Measurements from ENCODE around the gene CLEC16A.

Gene CLEC16A

GRCh38 chr16:10947211-10947787, 2.9 kb downstream of the CLEC16A start:
- no peak overlapping the region for H3K4me3 ChIP-seq (replicated peaks; ENCODE audit: insufficient read depth, low read length)
- TF ChIP-seq SPI1 (IDR thresholded peaks at IDR 0.05; ENCODE audit: borderline replicate concordance, low read depth) (no peak), GABPA (IDR thresholded peaks at IDR 0.05; ENCODE audit: low read depth) (no peak), POLR2AphosphoS5 (IDR thresholded peaks at IDR 0.05; ENCODE audit: low read depth) (no peak)
- TF ChIP-seq, protein P1, sequence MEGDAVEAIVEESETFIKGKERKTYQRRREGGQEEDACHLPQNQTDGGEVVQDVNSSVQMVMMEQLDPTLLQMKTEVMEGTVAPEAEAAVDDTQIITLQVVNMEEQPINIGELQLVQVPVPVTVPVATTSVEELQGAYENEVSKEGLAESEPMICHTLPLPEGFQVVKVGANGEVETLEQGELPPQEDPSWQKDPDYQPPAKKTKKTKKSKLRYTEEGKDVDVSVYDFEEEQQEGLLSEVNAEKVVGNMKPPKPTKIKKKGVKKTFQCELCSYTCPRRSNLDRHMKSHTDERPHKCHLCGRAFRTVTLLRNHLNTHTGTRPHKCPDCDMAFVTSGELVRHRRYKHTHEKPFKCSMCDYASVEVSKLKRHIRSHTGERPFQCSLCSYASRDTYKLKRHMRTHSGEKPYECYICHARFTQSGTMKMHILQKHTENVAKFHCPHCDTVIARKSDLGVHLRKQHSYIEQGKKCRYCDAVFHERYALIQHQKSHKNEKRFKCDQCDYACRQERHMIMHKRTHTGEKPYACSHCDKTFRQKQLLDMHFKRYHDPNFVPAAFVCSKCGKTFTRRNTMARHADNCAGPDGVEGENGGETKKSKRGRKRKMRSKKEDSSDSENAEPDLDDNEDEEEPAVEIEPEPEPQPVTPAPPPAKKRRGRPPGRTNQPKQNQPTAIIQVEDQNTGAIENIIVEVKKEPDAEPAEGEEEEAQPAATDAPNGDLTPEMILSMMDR (IDR thresholded peaks at IDR 0.05; ENCODE audit: insufficient read depth, low read length) = no peak
- TF ChIP-seq, protein P2, sequence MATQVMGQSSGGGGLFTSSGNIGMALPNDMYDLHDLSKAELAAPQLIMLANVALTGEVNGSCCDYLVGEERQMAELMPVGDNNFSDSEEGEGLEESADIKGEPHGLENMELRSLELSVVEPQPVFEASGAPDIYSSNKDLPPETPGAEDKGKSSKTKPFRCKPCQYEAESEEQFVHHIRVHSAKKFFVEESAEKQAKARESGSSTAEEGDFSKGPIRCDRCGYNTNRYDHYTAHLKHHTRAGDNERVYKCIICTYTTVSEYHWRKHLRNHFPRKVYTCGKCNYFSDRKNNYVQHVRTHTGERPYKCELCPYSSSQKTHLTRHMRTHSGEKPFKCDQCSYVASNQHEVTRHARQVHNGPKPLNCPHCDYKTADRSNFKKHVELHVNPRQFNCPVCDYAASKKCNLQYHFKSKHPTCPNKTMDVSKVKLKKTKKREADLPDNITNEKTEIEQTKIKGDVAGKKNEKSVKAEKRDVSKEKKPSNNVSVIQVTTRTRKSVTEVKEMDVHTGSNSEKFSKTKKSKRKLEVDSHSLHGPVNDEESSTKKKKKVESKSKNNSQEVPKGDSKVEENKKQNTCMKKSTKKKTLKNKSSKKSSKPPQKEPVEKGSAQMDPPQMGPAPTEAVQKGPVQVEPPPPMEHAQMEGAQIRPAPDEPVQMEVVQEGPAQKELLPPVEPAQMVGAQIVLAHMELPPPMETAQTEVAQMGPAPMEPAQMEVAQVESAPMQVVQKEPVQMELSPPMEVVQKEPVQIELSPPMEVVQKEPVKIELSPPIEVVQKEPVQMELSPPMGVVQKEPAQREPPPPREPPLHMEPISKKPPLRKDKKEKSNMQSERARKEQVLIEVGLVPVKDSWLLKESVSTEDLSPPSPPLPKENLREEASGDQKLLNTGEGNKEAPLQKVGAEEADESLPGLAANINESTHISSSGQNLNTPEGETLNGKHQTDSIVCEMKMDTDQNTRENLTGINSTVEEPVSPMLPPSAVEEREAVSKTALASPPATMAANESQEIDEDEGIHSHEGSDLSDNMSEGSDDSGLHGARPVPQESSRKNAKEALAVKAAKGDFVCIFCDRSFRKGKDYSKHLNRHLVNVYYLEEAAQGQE (IDR thresholded peaks at IDR 0.05; ENCODE audit: insufficient replicate concordance, low read depth) = no peak
- no peak for DNase-seq (ENCODE audit: low read depth in 1 of 2, low spot score in 1 of 2)

DNA sequence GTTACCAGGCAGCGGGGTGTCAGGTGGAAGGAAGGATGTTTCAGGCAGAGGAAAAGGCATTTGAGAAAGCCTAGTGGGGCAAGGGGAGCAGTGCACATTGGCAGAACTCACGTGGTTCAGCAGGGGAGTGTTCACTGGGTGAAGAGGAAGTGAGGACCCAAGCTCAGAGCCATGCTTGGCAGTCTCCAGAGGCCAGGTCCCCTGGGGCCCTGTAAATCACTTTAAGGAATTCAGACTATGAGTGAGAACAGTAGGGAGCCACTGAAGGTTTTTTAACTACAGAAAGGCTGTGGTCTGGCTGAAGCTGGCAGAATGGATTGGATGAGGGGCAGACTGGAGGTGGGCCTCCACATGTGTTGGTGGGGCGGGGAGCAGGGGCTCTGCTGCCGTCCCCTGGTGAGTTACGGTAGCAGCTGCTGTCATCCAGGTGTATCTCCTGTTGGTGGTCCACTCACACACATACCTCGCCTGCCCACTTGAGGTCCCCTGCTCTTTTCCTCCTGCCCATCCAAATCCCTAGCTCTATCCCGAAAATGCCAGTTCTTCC, 5.1 kb downstream of the CLEC16A start:
- H3K27ac ChIP-seq (replicated peaks) = peak overlapping the region; percentile 35; the same call in 1 of the 2 replicates

More at GRCh38 chr16:10947211-10947787, 2.9 kb downstream of the CLEC16A start:
- H3K27me3 ChIP-seq (ENCODE audit: insufficient read depth, poor library complexity, severe bottlenecking) = no peaks in the 10 kb centered on the region
- no peak overlapping the region for H3K27ac ChIP-seq (replicated peaks)

DNA sequence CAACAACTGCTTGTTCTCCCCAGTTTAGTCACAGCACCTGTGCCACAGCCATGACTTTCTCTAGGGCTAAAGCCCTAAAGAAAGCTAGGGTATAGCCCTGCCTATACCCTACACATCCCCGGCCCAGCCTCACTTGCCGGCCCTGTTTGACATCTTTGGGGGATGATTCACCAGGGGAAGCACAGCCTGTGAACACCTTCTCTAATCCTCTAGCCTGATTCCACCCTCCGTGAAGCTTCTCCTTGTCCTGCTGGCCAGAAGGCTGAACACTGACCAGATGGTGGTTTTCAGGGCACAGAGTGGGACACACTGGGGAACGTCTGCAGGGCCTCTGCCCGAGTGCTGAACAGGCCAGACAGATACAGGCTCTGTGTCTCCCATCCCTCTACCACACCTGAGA, 6.0 kb downstream of the CLEC16A start:
- Histone ChIP-seq H3K4me3 (replicated peaks; ENCODE audit: insufficient read depth, low read length) (no peak overlapping the region), H3K27ac (replicated peaks) (no peak overlapping the region), H3K27me3 (ENCODE audit: insufficient read depth, poor library complexity, severe bottlenecking) (no peaks in the 10 kb centered on the region)
- TF ChIP-seq GABPA (IDR thresholded peaks at IDR 0.05; ENCODE audit: low read depth) (no peak), SPI1 (IDR thresholded peaks at IDR 0.05; ENCODE audit: borderline replicate concordance, low read depth) (no peak), POLR2AphosphoS5 (IDR thresholded peaks at IDR 0.05; ENCODE audit: low read depth) (no peak)
- TF ChIP-seq, protein P2 (IDR thresholded peaks at IDR 0.05; ENCODE audit: insufficient replicate concordance, low read depth) = no peak
- TF ChIP-seq, protein P1 (IDR thresholded peaks at IDR 0.05; ENCODE audit: insufficient read depth, low read length) = no peak
- DNase-seq (ENCODE audit: low read depth in 1 of 2, low spot score in 1 of 2) = no peak

More for the DNA sequence above, 5.1 kb downstream of the CLEC16A start:
- no peaks in the 10 kb centered on the region for H3K27me3 ChIP-seq (ENCODE audit: insufficient read depth, poor library complexity, severe bottlenecking)
- TF ChIP-seq, protein P1 (IDR thresholded peaks at IDR 0.05; ENCODE audit: insufficient read depth, low read length) = peak; percentile 7
- peak; percentile 86; the same call in 1 of the 2 replicates for TF ChIP-seq SPI1 (IDR thresholded peaks at IDR 0.05; ENCODE audit: borderline replicate concordance, low read depth)
- TF ChIP-seq, protein P2 (IDR thresholded peaks at IDR 0.05; ENCODE audit: insufficient replicate concordance, low read depth) = no peak
- DNase-seq (ENCODE audit: low read depth in 1 of 2, low spot score in 1 of 2) = peak; percentile 83 to 95
- no peak overlapping the region for H3K4me3 ChIP-seq (replicated peaks; ENCODE audit: insufficient read depth, low read length)

Data from HL-60 (cell line).